HepG2 (cell line): Measurements from ENCODE around the gene GPN1. TPM values are rescaled to one million over a fixed set of nuclear protein-coding genes. Genes with fewer than 3 reads are reported as not detected.

Source experiments
- HMGA1 ChIP-seq: sonication (generic); formaldehyde crosslinking; conservative IDR thresholded peaks from 2 replicates; pipeline ENCODE4 v1.4.0; 2020; ENCODE audit warnings: missing genetic modification reagents
- JUN ChIP-seq: sonication (generic); formaldehyde crosslinking; IDR thresholded peaks from 2 replicates; pipeline ENCODE4 v1.4.0; 2020; ENCODE audit warnings: mild to moderate bottlenecking, missing genetic modification reagents
- KLF16 ChIP-seq, 2 experiments: sonication (generic) in 1 of 2; formaldehyde crosslinking in 1 of 2; IDR thresholded peaks; 2 replicates each; pipeline versions ENCODE4 v1.6.1 to v1.8.0; 2016 to 2023; ENCODE audit warnings: missing genetic modification reagents in 2 of 2, missing compliant biosample characterization in 1 of 2
- POGZ ChIP-seq: sonication (generic); formaldehyde crosslinking; IDR thresholded peaks from 2 replicates; pipeline ENCODE4 v1.4.0; 2020; ENCODE audit warnings: mild to moderate bottlenecking, missing genetic modification reagents
- TBX2 ChIP-seq: sonication (generic); formaldehyde crosslinking; IDR thresholded peaks from 2 replicates; pipeline ENCODE4 v1.5.0; 2020; ENCODE audit warnings: missing genetic modification reagents, mild to moderate bottlenecking, borderline replicate concordance
- ZMYM4 ChIP-seq: sonication (generic); formaldehyde crosslinking; IDR thresholded peaks from 2 replicates; pipeline ENCODE4 v1.8.1; 2023; ENCODE audit warnings: mild to moderate bottlenecking, missing genetic modification reagents
- ZNF431 ChIP-seq: sonication (generic); formaldehyde crosslinking; IDR thresholded peaks from 2 replicates; pipeline ENCODE4 v1.9.0; 2022; ENCODE audit warnings: missing genetic modification reagents, low read depth, mild to moderate bottlenecking, borderline replicate concordance
- ZNF720 ChIP-seq: sonication (generic); formaldehyde crosslinking; IDR thresholded peaks from 2 replicates; pipeline ENCODE4 v1.4.0; 2020; ENCODE audit warnings: missing genetic modification reagents
- ZNF777 ChIP-seq: sonication (generic); formaldehyde crosslinking; IDR thresholded peaks from 2 replicates; pipeline ENCODE4 v1.4.0; 2020; ENCODE audit warnings: missing genetic modification reagents
- ZNF792 ChIP-seq: IDR thresholded peaks from 2 replicates; pipeline ENCODE4 v1.6.1; 2016
- ZSCAN25 ChIP-seq: sonication (generic); formaldehyde crosslinking; IDR thresholded peaks from 2 replicates; pipeline ENCODE4 v1.8.0; 2022; ENCODE audit warnings: mild to moderate bottlenecking, missing genetic modification reagents
- polyA plus RNA-seq, 8 experiments: library from polyadenylated mRNA; depleted of rRNA in 3 of 8; stranded (reverse) in 7 of 8; unstranded in 1 of 8; fragments of >200 nt; fragmentation: Illumina TruSeq in 4 of 8; extraction: Trizol in 4 of 8; gene quantifications; 2 replicates each; pipeline versions ENCODE4 v1.2.1 to v1.2.3, GENCODE V29; 2011 to 2016; ENCODE audit warnings: low read depth in 4 of 8, missing spikeins in 1 of 8, mixed read lengths in 1 of 8; ENCODE audit not compliant: insufficient read depth in 1 of 8
- total RNA-seq, 5 experiments: library from RNA; depleted of rRNA; stranded (reverse); fragments of >200 nt; fragmentation: Illumina TruSeq; extraction: Trizol; gene quantifications; 2 replicates each; pipeline ENCODE4 v1.2.3, GENCODE V29; 2016; ENCODE audit warnings: low read depth in 1 of 5
- TF ChIP-seq, protein P1 (sequence below): sonication (generic); formaldehyde crosslinking; IDR thresholded peaks from 2 replicates; pipeline ENCODE4 v1.8.1; 2022; ENCODE audit warnings: low read depth, mild to moderate bottlenecking, missing genetic modification reagents
- TF ChIP-seq, protein P2 (sequence below): sonication (generic); formaldehyde crosslinking; IDR thresholded peaks from 2 replicates; pipeline ENCODE4 v1.5.0; 2020; ENCODE audit warnings: mild to moderate bottlenecking, missing genetic modification reagents, borderline replicate concordance
- TF ChIP-seq, protein P3 (sequence below): sonication (generic); formaldehyde crosslinking; IDR thresholded peaks from 2 replicates; pipeline ENCODE4 v1.9.0; 2021; ENCODE audit warnings: missing genetic modification reagents, borderline replicate concordance
- TF ChIP-seq, protein P4 (sequence below): sonication (generic); formaldehyde crosslinking; IDR thresholded peaks from 2 replicates; pipeline ENCODE4 v1.4.0; 2020; ENCODE audit warnings: missing genetic modification reagents, borderline replicate concordance

Gene GPN1
- total and polyA plus RNA-seq, 2 of the 13 experiments (the other 11 are each of a cell fraction or from before 2014, with no cell fraction given), result 54.5 to 62.7 TPM

DNA sequence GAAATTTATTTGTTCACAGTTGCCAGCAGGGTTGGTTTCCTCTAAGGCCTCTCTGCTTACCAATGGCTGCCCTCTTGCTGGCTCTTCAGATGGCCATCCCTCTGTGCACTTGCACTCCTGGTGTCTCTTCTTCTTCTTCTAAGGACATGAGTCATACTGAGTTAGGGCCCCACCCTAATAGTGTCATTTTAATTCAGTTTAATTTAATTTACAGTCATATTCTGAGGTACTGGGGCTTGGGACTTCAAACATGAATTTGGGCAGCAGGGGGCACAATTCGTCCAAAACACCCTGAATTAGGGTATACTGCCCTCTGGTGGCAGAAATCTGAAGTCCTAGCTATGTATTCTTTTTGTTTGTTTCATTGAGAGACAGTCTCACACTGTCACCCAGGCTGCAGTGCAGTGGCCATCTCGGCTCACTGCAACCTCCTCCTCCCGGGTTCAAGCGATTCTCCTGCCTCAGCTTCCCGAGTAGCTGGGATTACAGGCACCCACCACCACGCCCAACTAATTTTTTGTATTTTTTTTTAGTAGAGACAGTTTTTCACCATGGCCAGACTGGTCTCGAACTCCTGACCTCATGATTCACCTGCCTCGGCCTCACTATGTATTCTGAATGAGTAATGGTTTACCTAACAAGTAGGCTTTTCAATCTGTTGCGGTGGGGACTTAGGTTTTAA is 54.7 kb downstream of the GPN1 start (continued):
- TF ChIP-seq, protein P1, sequence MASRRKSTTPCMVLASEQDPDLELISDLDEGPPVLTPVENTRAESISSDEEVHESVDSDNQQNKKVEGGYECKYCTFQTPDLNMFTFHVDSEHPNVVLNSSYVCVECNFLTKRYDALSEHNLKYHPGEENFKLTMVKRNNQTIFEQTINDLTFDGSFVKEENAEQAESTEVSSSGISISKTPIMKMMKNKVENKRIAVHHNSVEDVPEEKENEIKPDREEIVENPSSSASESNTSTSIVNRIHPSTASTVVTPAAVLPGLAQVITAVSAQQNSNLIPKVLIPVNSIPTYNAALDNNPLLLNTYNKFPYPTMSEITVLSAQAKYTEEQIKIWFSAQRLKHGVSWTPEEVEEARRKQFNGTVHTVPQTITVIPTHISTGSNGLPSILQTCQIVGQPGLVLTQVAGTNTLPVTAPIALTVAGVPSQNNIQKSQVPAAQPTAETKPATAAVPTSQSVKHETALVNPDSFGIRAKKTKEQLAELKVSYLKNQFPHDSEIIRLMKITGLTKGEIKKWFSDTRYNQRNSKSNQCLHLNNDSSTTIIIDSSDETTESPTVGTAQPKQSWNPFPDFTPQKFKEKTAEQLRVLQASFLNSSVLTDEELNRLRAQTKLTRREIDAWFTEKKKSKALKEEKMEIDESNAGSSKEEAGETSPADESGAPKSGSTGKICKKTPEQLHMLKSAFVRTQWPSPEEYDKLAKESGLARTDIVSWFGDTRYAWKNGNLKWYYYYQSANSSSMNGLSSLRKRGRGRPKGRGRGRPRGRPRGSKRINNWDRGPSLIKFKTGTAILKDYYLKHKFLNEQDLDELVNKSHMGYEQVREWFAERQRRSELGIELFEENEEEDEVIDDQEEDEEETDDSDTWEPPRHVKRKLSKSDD (CRISPR knock-in tag), result no peak
- TF ChIP-seq ZNF777 (no peak), KLF16 (CRISPR knock-in tag; IDR thresholded peaks at IDR 0.05) (peak in 1 of 2 experiments; percentile 49; a peak in 1 of 4 replicates), HMGA1 (CRISPR knock-in tag) (no peak), JUN (CRISPR knock-in tag) (no peak), POGZ (CRISPR knock-in tag) (peak; percentile 37; the same call in 1 of the 2 replicates), ZNF431 (CRISPR knock-in tag) (no peak), ZNF720 (CRISPR knock-in tag) (no peak), ZNF792 (CRISPR knock-in tag) (0 out of 2 replicates have a peak, but pooled peaks have one; percentile 61), TBX2 (0 out of 2 replicates have a peak, but pooled peaks have one; percentile 34), ZSCAN25 (CRISPR knock-in tag) (no peak), ZMYM4 (CRISPR knock-in tag) (peak; percentile 76)
- TF ChIP-seq, protein P2, sequence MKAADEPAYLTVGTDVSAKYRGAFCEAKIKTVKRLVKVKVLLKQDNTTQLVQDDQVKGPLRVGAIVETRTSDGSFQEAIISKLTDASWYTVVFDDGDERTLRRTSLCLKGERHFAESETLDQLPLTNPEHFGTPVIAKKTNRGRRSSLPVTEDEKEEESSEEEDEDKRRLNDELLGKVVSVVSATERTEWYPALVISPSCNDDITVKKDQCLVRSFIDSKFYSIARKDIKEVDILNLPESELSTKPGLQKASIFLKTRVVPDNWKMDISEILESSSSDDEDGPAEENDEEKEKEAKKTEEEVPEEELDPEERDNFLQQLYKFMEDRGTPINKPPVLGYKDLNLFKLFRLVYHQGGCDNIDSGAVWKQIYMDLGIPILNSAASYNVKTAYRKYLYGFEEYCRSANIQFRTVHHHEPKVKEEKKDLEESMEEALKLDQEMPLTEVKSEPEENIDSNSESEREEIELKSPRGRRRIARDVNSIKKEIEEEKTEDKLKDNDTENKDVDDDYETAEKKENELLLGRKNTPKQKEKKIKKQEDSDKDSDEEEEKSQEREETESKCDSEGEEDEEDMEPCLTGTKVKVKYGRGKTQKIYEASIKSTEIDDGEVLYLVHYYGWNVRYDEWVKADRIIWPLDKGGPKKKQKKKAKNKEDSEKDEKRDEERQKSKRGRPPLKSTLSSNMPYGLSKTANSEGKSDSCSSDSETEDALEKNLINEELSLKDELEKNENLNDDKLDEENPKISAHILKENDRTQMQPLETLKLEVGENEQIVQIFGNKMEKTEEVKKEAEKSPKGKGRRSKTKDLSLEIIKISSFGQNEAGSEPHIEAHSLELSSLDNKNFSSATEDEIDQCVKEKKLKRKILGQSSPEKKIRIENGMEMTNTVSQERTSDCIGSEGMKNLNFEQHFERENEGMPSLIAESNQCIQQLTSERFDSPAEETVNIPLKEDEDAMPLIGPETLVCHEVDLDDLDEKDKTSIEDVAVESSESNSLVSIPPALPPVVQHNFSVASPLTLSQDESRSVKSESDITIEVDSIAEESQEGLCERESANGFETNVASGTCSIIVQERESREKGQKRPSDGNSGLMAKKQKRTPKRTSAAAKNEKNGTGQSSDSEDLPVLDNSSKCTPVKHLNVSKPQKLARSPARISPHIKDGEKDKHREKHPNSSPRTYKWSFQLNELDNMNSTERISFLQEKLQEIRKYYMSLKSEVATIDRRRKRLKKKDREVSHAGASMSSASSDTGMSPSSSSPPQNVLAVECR, result peak; percentile 34; the same call in 1 of the 2 replicates
- TF ChIP-seq, protein P3, sequence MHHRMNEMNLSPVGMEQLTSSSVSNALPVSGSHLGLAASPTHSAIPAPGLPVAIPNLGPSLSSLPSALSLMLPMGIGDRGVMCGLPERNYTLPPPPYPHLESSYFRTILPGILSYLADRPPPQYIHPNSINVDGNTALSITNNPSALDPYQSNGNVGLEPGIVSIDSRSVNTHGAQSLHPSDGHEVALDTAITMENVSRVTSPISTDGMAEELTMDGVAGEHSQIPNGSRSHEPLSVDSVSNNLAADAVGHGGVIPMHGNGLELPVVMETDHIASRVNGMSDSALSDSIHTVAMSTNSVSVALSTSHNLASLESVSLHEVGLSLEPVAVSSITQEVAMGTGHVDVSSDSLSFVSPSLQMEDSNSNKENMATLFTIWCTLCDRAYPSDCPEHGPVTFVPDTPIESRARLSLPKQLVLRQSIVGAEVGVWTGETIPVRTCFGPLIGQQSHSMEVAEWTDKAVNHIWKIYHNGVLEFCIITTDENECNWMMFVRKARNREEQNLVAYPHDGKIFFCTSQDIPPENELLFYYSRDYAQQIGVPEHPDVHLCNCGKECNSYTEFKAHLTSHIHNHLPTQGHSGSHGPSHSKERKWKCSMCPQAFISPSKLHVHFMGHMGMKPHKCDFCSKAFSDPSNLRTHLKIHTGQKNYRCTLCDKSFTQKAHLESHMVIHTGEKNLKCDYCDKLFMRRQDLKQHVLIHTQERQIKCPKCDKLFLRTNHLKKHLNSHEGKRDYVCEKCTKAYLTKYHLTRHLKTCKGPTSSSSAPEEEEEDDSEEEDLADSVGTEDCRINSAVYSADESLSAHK, result no peak
- TF ChIP-seq, protein P4, sequence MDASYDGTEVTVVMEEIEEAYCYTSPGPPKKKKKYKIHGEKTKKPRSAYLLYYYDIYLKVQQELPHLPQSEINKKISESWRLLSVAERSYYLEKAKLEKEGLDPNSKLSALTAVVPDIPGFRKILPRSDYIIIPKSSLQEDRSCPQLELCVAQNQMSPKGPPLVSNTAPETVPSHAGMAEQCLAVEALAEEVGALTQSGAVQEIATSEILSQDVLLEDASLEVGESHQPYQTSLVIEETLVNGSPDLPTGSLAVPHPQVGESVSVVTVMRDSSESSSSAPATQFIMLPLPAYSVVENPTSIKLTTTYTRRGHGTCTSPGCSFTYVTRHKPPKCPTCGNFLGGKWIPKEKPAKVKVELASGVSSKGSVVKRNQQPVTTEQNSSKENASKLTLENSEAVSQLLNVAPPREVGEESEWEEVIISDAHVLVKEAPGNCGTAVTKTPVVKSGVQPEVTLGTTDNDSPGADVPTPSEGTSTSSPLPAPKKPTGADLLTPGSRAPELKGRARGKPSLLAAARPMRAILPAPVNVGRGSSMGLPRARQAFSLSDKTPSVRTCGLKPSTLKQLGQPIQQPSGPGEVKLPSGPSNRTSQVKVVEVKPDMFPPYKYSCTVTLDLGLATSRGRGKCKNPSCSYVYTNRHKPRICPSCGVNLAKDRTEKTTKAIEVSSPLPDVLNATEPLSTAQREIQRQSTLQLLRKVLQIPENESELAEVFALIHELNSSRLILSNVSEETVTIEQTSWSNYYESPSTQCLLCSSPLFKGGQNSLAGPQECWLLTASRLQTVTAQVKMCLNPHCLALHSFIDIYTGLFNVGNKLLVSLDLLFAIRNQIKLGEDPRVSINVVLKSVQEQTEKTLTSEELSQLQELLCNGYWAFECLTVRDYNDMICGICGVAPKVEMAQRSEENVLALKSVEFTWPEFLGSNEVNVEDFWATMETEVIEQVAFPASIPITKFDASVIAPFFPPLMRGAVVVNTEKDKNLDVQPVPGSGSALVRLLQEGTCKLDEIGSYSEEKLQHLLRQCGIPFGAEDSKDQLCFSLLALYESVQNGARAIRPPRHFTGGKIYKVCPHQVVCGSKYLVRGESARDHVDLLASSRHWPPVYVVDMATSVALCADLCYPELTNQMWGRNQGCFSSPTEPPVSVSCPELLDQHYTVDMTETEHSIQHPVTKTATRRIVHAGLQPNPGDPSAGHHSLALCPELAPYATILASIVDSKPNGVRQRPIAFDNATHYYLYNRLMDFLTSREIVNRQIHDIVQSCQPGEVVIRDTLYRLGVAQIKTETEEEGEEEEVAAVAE (CRISPR knock-in tag), result no peak
